Heart left ventricle (tissue), 13 donors: ENCODE data around the gene PRKG1.

Experiments
- CTCF ChIP-seq, 12 donors: fragments of 200-600 bp; sonication (generic) in 4 of 12; IDR thresholded peaks; one replicate each; pipeline versions ENCODE4 v1.5.0 to v1.8.0; 2018 to 2022; ENCODE audit warnings: antibody characterized with exemption in 12 of 12, mild to moderate bottlenecking in 5 of 12
- POLR2A ChIP-seq, 2 donors: fragments of 450-650 bp; IDR thresholded peaks; one replicate each; pipeline ENCODE4 v1.6.1; 2017; ENCODE audit warnings: antibody characterized with exemption in 2 of 2, mild to moderate bottlenecking in 2 of 2, moderate library complexity in 2 of 2
- donor health status: ischemic (EF 13 %, LVEDD 7.1; RV severe dilation, severe dysfunction).
- donor health status: DM: no; HTN: yes; CAD: no.
- donor health status: DM: no; HTN: no; CAD: no.
- donor health status: ischemic (EF 25% LVEDD 6.9; RV normal size, moderate dysfunction).
- donor health status: ischemic (EF 25% LVEDD 5.7; RV mildly dilated, moderate dysfunction).
- donor health status: ischemic (EF 35%, LVEDD 5.7; RV mildly dilated, moderate dysfunction).
- donor health status: nonischemic (EF 11% LVEDD 7.7; RV severe dilation, severe dysfunction).
- donor health status: DM: yes; HTN: yes; CAD: no.
- donor health status: PGD.
- donor health status: ischemic (EF 29% LVEDD 5.4; RV normal size, mild dysfunction).
- donor health status: nonischemic (EF 23%, LVEDD 6.1; RV moderate dilation, normal function).

DNA sequence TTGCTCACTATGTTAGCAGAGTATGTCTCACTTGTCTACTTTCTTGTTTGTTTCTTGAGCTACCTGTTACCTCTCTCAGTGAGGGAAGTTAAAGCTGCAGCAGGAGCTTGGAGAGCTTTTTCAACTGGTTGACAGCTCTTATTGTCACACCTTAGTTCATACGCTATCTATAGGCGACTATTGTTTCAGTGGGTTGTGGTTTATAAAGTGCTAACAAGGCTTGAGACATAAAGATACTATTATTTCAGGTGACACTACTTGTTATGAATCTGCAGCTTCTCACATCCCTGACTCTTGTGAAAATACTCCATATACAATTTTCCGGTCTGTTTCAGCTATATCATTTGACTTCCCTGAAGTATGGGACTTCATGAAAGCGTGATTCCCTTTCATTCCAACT lies 457.8 kb downstream of the PRKG1 start:
- no peak for TF ChIP-seq POLR2A (IDR thresholded peaks at IDR 0.05)
- no peak for TF ChIP-seq CTCF (IDR thresholded peaks at IDR 0.05)
